GM18907 (cell line): ENCODE data around the gene COX6B1.
A peak's percentile ranks its signal among the peaks of the same experiment; 100 is the strongest.
"Not testable (repeated sequence)": the region's sequence is repeated elsewhere in the genome, so short reads cannot be mapped to it uniquely, and the experiment has no call there.

Source experiments
- ATAC-seq: cut with Tn5 transposase; IDR thresholded peaks from one replicate; pipeline ENCODE4 v1.9.1; 2021; ENCODE audit warnings: mild to moderate bottlenecking, moderate library complexity; ENCODE audit not compliant: unreplicated experiment

COX6B1 gene

DNA sequence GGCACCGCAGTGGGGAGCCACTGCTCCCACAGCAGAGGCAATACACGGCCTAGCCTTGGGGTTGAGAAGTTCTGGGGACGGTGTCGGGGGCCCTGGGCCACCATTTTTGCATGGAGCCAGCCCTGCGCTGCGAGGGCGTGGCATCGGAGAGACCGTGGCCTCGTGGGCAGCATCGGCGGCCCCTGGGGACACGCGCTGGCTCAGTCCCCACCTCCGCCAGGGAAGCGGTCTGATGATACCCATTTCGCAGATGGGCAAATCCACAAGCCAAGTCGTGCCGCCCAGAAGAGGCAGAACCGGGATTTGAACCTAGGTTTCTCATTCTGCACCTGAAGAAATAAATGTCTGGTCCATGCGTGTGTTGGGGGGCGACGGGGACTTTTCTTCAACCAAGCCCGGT, 17.0 kb downstream of the COX6B1 start:
- ATAC-seq = no peak

DNA sequence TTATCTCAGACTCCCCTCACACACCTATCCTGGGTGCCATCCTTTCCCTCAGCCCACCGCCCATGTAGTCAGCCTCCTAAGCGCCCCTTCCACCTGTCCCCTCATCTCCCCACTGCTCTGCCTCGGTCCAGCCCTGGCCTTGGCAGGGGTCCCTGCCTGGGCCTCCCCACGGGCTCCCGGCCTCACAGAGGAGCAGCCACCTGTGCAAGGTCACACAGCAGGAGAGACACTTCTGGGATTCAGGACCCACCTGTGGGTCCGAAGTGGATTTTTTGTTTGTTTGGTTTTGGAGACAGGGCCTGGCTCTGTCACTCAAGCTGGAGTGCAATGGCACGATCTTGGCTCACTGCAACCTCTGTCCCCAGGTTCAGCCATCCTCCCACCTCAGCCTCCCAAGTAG, 17.5 kb downstream of the COX6B1 start:
- ATAC-seq = no peak

DNA sequence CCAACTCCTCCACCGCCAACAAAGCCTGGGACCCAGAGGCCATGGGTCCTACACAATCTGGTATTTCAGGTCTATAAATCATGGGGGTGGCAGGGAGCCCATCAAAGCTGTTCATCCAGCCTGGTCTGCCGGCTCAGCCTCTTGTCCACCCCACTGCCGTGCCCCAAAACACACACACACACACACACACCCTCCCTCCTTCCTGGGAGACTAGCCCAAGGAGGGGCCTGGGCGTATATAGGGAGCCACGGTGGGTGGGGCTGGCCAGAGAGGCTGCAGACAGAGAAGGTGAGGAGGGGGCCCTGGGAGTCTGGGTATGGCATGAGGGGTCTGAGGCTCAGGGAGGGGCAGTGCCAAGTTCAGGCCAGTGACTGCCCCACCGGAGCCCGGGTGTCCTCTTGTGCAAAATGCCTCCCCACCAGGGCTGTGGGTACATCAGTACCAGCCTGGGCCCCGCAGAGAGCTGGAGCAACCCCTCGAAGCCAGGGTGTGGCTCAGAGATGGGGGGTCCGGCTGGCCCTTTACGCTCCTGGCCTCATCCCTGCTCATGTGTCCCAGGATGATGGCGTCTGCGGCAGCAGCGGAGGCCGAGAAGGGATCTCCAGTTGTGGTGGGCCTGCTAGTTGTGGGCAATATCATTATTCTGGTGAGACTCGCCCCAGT, 18.3 kb downstream of the COX6B1 start, which contains the start of gene UPK1A:
UPK1A (plus strand) TSS at position 267 of the 663 bp plus-strand sequence; CDS start at position 563, 296 bp downstream.
- no peak for ATAC-seq

GRCh38 chr19:35669566-35669965, 21.4 kb downstream of the COX6B1 start:
- ATAC-seq = no peak

GRCh38 chr19:35669974-35670373, 21.9 kb downstream of the COX6B1 start:
- no peak for ATAC-seq

DNA sequence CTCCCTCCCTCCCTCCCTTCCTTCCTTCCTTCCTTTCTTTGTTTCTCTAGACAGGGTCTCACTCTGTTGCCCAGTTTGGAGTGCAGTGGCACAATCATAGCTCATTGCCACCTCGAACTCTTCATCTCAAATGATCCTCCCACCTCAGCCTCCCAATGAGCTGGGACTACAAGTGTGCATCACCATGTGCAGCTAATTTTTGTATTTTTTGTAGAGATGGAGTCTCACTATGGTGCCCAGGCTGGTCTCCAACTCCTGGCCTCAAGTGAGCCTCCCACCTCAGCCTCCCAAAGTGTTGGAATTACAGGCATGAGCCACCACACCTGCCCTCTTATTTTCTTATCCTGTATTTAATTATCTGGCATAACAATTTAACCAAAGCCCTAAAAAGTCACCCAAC, 22.6 kb downstream of the COX6B1 start:
- ATAC-seq = no peak

- ATAC-seq = no peak
Measured at GRCh38 chr19:35671818-35672217, 23.7 kb downstream of the COX6B1 start.

DNA sequence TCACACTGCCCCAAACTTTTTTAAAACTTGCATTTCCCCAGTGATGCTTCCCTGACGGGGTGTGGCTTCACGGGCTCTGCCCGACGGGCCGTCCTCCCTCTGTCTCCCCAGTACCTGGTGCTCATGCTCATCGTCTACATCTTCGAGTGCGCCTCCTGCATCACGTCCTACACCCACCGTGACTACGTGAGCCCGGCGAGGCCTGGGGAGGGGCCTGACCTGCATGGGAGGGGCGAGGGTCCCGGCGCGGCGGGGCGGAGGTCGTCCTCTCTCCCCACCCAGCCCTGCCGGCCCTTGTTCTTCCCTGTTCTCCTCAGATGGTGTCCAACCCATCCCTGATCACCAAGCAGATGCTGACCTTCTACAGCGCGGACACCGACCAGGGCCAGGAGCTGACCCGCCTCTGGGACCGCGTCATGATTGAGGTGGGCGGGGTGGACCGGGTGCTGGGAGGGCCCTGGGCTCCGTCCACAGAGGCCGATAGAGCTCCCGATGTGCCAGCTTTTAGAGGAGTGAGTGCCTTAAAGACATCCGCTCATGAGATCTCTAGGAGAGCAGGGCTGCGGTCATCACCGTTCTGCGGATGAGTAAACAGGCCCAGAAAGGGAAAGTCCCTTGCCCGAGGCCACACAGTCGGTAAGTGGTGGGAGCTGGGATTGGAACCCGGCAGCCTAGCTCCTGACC, 25.1 kb downstream of the COX6B1 start:
- ATAC-seq = no peak

GRCh38 chr19:35675589-35676140, 27.5 kb downstream of the COX6B1 start:
- ATAC-seq = no peak

- ATAC-seq = no peak
Measured at GRCh38 chr19:35689836-35690235, 41.7 kb downstream of the COX6B1 start.

DNA sequence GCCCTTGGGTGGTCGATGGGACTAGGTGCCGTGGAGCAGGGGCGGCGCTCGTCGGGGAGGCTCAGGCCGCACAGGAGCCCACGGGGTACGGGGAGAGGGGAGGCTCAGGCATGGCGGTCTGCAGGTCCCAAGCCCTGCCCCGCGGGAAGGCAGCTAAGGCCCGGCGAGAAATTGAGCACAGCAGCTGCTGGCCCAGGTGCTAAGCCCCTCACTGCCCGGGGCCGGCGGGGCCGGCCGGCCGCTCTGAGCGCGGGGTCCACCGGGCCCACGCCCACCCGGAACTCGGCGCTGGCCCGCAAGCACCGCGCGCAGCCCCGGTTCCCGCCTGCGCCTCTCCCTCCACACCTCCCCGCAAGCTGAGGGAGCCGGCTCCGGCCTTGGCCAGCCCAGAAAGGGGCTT, 43.0 kb downstream of the COX6B1 start:
- ATAC-seq = not testable (repeated sequence)

DNA sequence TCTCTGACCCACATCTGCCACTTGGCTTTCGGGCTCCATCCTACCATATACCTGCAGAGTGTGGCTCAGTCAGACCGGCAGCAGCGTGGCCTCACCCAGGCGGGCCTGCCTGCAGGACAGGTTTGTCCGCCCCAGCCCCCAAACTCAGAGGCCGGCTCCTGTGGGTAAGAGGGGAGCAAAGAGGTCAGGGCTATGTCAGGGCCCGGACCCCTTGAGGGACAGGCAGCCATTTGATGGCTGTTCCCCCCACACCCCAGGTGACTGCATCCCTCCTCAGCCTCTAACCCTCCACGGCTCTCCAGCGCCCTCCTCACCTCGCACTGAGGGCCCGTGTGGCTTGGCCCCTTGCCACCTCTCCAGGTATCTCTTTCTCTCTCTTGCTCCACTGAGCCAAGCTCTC, 43.9 kb downstream of the COX6B1 start:
- no peak for ATAC-seq

DNA sequence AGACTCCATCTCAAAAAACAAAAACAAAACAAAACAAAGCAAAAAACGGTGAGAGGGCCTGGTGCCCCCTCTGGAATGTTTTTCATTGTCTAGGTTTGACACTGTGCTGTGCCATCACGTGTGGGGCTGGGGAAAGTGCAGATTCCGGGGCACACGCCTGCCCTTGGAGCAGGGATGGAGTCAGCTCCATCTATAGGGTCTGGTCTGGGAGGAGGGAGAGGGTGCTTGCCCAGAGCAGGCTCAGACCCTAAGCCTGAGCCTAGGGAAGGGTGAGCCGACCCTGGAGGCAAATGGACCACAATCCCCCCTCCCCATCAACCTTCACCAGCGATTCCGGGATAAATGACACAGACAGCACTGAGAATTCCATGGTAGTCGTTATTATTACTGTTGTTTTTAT, 45.3 kb downstream of the COX6B1 start:
- ATAC-seq = peak; percentile 21

GRCh38 chr19:35693835-35694599, 45.9 kb downstream of the COX6B1 start:
- peak; percentile 81 for ATAC-seq

DNA sequence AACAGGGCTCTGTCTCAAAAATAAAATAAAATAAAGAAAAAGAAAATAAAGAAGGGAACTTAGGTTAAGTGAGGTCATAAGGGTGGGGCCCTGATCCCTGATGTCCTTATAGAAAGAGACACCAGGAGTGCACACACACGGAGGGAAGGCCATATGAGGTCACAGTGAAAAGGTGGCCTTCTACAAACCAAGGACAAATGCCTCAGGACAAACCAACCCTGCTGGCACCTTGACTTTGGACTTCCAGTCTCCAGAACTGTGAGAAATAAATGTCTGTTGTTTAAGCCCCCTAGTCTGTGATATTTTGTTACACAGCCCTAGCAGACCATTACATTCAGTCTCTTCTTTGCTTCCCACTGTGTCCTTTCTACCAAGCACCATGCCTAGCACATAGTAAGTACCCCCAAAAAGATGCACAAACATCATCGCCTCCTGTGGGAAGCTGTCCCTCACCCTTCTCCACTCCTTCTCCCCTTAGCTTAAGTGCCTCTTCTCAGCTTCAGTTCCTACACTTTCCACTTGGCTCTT, 47.8 kb downstream of the COX6B1 start:
- no peak for ATAC-seq

GRCh38 chr19:35696835-35697234, 48.7 kb downstream of the COX6B1 start:
- ATAC-seq = no peak

GRCh38 chr19:35702223-35703012, 54.3 kb downstream of the COX6B1 start:
- ATAC-seq = peak; percentile 92

GRCh38 chr19:35703343-35703742, 55.2 kb downstream of the COX6B1 start:
- no peak for ATAC-seq

GRCh38 chr19:35704218-35704617, 56.1 kb downstream of the COX6B1 start, which contains the start of gene ZBTB32:
TSS of gene ZBTB32 (plus strand) at chr19:35704558. CDS start at chr19:35714627, 10,069 bp downstream.
- ATAC-seq = no peak
